ENCODE data around the gene NR1H2.

- TF ChIP-seq POLR2A (IDR thresholded peaks at IDR 0.05; ENCODE audit: low read depth, low read length), result no peak; the same call in 1 of the 2 replicates
- TF ChIP-seq TAF1 (IDR thresholded peaks at IDR 0.05; ENCODE audit: borderline replicate concordance, low read depth, low read length), result no peak
- TF ChIP-seq POLR2AphosphoS5 (IDR thresholded peaks at IDR 0.05; ENCODE audit: low read depth, low read length), result peak; percentile 45; the same call in 1 of the 2 replicates
These were observed 35.1 kb upstream of the NR1H2 start for GRCh38 chr19:50341091-50341564.

All from GM12892 (cell line).